ENCODE data around the gene ZNF180. TPM values are rescaled to one million over a fixed set of nuclear protein-coding genes. Genes with fewer than 3 reads are reported as not detected.

ZNF180 gene
- total RNA-seq, 1 experiment from 2014 or later = 8.9 TPM

- TF ChIP-seq AFF4 (CRISPR knock-in tag; IDR thresholded peaks at IDR 0.05; ENCODE audit: borderline replicate concordance) (no peak), CREM (CRISPR knock-in tag; IDR thresholded peaks at IDR 0.05) (peak; percentile 95), ZNF232 (CRISPR knock-in tag; IDR thresholded peaks at IDR 0.05) (no peak), PRRX2 (CRISPR knock-in tag; IDR thresholded peaks at IDR 0.05) (no peak), ZNF532 (CRISPR knock-in tag; IDR thresholded peaks at IDR 0.05; ENCODE audit: borderline replicate concordance) (no peak), SP1 (CRISPR knock-in tag; conservative IDR thresholded peaks at IDR 0.05) (peak; percentile 82), TCF7 (CRISPR knock-in tag; IDR thresholded peaks at IDR 0.05; ENCODE audit: low read depth) (no peak), ZBTB21 (CRISPR knock-in tag; IDR thresholded peaks at IDR 0.05; ENCODE audit: borderline replicate concordance) (no peak), STAT6 (CRISPR knock-in tag; conservative IDR thresholded peaks at IDR 0.05; ENCODE audit: low read depth) (no peak), SOX15 (CRISPR knock-in tag; IDR thresholded peaks at IDR 0.05) (no peak), ZNF423 (CRISPR knock-in tag; IDR thresholded peaks at IDR 0.05) (no peak), USF2 (CRISPR knock-in tag; IDR thresholded peaks at IDR 0.05) (peak; percentile 11), ZNF121 (CRISPR knock-in tag; IDR thresholded peaks at IDR 0.05) (no peak), CTCF (IDR thresholded peaks at IDR 0.05) (peak; percentile 55), PRDM15 (CRISPR knock-in tag; IDR thresholded peaks at IDR 0.05) (no peak), ATF6 (CRISPR knock-in tag; IDR thresholded peaks at IDR 0.05) (no peak), ZNF396 (CRISPR knock-in tag; IDR thresholded peaks at IDR 0.05; ENCODE audit: borderline replicate concordance) (no peak), RORB (CRISPR knock-in tag; IDR thresholded peaks at IDR 0.05) (no peak)
Observed at GRCh38 chr19:44499962-44500949, at the start of gene ZNF180 (continued).

Measured in WTC11 (cell line).